HG03066 (cell line): ENCODE data around the gene ZNF773.
"Not testable (repeated sequence)": the region's sequence is repeated elsewhere in the genome, so short reads cannot be mapped to it uniquely, and the experiment has no call there.

Experiments used
- ATAC-seq: cut with Tn5 transposase; IDR thresholded peaks from one replicate; pipeline ENCODE4 v1.9.1; 2021; ENCODE audit warnings: low read depth; ENCODE audit not compliant: unreplicated experiment

ZNF773 gene

DNA sequence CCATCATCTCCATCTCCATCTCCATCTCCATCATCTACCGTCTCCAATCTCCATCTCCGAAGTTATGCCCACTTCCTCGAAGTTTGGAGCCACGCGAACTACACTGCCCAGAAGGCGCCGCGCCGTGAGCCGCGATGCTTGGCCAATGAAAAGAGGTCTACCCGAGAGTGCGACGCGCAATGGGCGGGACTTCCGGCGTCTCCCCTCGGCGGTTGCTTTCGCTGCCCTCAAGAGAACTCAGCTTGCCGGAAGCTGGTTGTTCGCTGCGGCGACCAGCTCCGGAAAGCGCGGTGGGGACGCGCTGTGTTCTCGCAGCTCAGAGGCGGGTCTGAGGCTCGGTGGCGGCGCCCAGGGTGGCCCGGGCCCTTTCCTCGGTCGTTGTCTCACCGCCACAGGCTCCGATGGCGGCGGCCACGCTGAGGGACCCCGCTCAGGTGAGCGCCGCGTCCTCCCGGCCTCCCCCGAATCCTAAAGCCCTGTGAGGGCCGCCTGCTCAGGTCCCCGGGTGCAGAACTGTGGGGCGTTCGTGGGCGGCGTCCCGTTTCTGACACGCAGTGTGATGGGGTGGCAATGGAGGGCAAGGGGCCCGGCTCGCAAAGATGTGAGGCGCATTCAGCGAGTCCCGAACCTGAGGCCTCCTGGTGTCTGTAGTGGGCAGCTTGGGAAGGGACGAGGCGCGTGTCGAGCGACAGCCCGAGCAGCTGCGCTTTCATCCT, at the start of gene ZNF773:
Gene ZNF773 (plus strand): TSS at position 259 of the 716 bp plus-strand sequence. CDS start 143 bp downstream, at position 402.
- peak; percentile 93 for ATAC-seq

DNA sequence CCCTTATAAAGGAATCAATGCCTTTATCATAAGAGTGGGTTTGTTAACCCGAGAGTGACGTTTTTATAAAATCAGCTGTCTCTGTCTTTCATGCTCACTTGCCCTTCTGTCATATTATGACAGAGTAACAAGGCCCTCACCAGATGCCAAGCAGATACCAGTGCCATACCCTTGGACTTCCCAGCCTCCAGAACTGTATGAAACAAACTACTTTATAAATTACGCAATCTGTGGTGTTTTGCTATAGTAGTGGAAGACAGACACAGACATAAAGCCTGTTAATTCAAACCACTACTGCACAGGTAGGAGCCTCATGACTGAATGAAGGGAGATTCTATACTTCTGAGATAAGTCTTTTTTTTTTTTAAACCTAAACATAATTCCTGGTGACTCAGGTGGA, 47.4 kb upstream of the ZNF773 start:
- no peak for ATAC-seq

DNA sequence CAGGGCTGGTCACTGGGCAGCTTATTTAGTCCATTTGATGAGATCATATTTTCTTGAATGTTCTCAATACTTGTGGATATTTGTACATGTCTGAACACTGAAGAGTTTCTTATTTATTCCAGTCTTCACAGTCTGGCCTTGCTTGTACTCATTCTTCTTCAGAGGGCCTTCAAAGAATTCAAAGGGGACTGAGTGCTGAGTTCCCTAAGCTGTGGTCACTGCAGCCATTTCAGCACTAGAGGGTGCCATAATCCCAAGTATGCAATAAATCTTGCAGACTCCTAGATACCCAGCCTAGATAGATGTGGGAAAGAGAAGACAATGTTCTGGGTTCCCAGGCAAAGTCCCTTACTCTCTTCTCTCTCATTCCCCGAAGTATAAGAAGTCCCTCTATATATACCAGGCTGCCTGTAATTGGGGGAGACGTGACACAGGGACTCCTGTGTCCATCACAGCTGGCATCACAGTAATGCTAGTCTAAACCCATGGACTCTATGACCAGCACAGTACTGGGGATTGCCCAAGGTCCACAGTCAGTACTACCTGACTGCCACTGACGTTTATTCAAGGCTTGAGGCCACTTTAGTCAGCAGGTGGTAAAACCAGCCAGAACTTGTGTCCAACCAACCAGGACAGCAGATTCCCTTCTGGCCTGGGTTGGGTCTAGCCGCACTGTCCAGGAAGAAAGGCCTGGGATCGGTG, 33.9 kb upstream of the ZNF773 start:
- ATAC-seq: no peak

DNA sequence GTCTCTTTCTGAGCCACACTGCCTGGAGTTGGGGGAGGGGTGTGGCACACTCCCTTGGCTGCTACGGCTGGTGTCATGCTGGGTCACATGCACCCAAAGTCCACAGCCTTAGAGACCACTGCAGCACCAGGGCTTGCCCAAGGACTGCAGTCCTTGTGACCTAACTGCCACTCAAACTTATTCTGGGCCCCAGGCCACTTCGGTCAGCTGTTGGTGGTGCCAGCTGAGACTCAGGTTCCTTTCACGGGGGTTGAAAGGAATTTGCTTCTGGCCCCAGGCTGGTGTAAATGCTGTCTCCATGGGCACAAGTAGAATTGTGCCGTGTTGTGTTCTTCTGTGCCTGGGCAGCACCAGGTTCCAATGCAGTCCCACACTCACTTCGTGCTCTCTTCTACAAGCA, 33.2 kb upstream of the ZNF773 start:
- no peak for ATAC-seq

DNA sequence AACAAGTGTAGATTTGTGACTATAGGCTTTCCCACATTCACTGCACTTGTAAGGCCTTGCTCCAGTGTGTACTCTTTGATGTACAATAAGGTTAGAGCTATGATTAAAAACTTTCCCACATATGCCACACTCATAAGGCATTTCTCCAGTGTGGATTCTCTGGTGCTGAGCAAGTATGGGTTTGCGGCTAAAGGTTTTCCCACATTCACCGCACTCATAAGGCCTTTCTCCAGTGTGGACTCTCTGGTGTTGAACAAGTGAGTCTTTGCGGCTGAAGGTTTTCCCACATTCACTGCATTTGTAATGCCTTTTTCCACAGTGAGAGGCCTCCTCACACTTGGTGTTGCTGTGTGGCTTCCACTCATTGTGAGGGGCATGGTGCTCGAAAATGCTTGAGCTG, 26.1 kb upstream of the ZNF773 start:
- no peak for ATAC-seq

DNA sequence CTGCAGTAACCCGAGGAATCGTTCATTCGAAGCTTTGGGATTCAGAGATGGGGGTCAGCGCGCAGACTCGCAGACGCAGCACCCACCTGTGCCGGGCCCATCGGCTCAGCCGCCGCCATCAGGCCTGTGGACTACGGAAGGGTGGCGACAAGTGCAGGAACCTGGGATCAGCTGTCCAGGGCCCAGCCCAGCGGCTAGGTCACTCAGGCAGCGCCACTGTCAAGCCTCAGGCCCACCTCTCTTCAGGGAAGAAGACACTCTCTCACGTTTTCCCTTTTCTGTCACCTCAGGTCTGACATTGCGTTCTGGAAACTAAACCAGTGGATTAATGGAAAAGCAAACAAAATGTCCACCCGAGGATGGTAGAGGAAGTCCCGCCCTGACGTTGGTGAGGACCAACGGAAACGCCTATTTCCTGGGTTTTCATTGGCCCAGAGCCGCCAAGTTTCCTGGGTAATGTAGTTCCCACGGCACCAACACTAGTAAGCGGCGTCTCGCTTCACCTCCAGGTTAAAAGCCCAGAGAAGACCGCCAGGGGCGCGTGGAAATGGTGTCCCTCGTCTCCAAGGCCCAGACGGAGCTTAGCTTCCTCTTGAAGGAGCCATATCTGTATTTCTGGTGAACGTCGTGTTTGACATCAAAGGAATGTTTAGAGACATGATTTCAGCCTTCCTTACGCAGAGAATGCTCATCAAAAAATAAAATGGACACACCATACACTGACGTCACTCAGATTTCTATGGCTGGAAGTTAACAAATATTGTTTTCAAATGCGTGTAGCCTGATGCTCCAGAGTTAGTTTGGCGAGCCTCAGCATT, 22.3 kb upstream of the ZNF773 start, which contains the start of gene ZNF772:
Gene ZNF772 (minus strand): TSS at position 376 of the 818 bp plus-strand sequence. CDS start 257 bp downstream, at position 119.
- peak; percentile 99 for ATAC-seq

DNA sequence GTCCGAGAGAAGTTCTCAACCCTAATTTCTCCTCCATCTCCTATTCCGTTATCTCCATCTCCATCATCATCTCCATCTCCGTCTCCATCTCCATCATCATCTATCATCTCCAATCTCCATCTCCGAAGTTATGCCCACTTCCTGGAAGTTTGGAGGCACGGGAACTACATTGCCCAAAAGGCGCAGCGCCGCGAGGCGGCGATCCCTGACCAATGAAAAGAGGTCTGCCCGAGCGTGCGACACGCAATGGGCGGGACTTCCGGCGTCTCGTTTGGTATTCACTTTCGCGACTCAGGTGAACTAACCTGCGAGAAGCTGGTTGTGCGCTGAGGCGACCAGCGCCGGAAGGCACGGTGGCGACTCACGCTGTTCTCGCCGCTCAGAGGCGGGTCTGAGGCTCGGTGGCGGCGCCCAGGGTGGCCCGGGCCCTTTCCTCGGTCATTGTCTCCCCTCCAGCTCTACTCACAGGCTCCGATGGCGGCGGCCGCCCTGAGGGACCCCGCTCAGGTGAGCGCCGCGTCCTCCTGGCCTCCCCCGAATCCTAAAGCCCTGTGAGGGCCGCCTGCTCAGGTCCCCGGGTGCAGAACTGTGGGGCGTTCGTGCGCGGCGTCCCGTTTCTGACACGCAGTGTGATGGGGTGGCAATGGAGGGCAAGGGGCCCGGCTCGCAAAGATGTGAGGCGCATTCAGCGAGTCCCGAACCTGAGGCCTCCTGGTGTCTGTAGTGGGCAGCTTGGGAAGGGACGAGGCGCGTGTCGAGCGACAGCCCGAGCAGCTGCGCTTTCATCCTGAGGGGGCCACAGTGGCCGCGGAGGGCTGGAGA, 12.1 kb upstream of the ZNF773 start, which contains the start of gene ZNF419:
Gene ZNF419 (plus strand): TSS at position 274 of the 822 bp plus-strand sequence. CDS start 201 bp downstream, at position 475.
- ATAC-seq: peak; percentile 97

DNA sequence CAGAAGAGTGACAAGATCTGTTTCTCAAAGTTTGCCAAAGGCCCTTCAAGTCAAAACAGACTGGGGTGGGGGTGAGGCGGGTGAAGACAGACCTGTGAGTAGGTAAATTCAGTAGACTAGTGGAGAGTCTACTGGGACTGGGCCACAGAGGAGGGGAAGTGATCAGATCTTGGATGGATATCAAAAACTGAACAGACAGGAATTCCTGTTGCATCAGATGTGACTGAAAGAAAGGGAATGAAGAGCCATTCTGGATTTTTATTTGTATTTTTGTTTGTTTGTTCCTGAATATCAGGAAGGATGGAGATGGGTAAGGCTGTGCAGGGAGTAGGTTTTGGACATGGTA, 11.5 kb upstream of the ZNF773 start:
- not testable (repeated sequence) for ATAC-seq

DNA sequence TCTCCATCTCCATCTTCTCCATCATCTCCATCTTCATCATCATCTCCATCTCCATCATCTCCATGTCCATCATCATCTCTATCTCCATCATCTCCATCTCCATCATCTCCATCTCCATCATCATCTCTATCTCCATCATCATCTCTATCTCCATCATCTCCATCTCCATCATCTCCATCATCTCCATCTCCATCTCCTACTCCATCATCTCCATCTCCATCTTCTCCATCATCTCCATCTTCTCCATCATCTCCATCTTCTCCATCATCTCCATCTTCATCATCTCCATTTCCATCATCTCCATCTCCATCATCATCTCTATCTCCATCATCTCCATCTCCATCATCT, 432 bp upstream of the ZNF773 start:
- not testable (repeated sequence) for ATAC-seq

DNA sequence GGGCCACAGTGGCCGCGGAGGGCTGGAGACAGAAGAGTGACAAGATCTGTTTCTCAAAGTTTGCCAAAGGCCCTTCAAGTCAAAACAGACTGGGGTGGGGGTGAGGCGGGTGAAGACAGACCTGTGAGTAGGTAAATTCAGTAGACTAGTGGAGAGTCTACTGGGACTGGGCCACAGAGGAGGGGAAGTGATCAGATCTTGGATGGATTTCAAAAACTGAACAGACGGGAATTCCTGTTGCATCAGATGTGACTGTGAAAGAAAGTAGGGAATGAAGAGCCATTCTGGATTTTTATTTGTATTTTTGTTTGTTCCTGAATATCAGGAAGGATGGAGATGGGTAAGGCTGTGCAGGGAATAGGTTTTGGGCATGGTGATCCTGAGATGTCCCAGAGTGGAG, 662 bp downstream of the ZNF773 start:
- not testable (repeated sequence) for ATAC-seq

DNA sequence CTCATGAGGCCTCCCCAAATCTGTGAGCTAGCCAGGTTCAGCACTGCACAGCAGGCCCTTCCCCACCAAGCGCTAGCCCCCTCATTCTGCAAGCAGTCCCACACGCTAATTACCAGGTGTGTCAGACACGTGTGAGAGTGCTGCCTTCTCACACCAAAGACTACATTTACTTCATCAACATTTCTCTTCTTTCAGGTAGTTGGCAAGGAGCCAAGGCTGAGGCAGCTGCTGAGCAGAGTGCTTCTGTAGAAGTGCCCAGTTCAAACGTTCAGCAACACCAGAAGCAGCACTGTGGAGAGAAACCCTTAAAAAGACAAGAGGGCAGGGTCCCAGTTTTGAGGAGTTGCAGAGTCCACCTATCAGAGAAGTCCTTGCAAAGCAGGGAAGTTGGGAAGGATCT, 6.4 kb downstream of the ZNF773 start:
- no peak for ATAC-seq

DNA sequence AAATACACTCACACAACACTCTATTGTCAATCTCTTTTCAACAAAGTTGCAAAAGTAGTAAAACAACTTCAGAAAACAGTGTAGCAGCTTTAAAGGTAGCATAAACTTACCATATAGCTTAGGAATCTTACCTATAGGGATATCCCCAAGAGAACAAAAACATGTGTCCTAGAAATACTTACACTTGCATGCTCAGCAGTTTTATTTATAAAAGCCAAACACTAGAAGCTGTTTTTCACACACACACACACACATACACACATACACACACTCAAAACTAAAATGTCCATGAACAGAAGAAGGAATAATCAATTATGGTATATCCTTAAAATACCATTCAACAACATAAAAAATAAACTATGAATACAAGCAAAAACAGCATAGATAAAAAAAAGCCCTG, 11.7 kb downstream of the ZNF773 start:
- ATAC-seq: no peak

DNA sequence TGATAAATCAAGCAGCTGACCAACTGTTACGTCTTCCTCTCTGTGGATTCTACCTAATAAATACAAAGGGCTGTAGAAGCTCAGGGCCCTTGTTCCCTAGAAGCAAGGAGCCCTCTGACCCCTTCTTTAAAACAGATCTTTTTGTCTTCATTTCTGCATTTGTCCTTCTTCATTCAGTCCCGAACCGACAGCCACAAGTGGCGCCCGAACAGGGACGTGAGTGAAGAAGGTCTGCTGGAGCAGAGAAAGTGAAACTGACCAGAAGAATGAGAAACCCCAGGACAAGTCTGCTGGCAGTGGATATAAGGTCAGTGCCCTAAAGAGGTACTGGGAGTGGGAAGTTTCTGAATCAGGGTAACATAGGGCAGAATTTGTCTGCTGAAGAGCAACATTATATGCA, 13.1 kb downstream of the ZNF773 start:
- ATAC-seq: no peak

DNA sequence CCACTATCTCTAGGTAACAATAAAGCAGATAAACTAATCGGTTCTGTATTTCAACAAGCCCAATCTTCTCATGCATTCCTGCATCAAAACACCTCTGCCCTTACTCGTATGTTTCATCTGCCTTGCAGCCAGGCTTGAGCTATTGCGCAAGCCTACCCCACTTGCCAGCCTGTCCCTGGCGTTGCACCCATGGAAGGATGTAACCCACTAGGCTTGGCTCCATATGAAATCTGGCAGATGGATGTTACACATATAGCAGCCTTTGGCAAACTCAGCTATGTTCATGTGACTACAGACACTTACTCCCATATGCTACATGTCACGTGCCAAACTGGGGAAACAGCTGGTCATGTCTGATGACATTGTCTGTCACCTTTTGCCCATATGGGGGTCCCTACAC, 15.5 kb downstream of the ZNF773 start:
- ATAC-seq: no peak

DNA sequence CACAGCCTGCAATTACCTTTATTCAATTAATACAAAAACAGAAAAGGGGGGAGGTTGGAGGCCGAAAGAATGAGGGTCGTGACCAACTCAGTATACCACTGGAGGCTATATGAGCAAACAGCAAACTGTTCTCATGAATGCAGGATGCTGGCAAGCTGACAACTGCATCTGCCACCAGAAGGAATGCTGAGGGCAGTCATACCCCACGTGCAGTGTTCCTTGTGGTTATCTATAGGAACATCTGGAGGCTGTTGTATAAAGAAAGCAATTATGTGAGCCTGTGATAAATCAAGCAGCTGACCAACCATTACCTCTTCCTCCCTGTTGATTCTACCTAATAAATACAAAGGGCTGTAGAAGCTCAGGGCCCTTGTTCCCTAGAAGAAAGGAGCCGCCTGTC, 18.3 kb downstream of the ZNF773 start:
- not testable (repeated sequence) for ATAC-seq

DNA sequence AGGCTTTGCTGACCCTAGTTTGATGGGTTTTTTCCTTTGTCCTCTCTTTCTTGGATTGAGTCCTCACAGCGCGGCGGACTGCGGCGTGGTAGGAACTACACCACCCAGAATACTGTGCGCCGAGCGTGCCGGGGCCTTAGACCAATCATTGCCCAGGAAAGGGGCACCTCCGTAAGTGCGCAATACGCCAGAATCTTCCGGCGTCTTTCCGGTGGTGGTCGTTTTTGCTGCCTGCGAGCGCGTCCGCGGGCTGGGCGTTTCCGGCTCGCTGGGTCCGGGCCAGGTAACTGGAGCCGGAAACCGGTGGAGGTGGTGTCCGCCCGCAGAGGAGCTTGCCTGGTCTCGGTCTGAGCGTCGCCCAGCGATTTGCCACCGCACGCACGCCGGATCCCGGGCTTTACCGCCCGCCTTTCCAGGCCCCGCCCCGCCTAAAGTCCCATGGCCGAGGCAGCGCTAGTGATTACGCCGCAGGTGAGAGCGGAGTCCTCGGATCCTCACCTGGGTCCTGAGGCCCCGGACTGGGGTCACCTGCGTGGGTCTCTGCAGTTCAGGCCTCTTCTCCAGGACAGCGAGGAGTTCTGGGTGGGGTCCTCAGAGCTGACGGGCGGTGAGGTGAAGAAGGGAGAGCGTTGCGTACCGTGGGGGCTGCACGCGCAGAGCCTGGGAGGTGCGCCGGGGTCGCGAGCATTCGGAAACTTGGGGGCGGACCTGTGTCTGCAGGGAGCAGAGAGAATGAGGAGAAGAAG, 27.6 kb downstream of the ZNF773 start, which contains the start of gene ZNF549:
Gene ZNF549 (plus strand): TSS at position 221 of the 746 bp plus-strand sequence. CDS start 218 bp downstream, at position 439.
- peak; percentile 99 for ATAC-seq

DNA sequence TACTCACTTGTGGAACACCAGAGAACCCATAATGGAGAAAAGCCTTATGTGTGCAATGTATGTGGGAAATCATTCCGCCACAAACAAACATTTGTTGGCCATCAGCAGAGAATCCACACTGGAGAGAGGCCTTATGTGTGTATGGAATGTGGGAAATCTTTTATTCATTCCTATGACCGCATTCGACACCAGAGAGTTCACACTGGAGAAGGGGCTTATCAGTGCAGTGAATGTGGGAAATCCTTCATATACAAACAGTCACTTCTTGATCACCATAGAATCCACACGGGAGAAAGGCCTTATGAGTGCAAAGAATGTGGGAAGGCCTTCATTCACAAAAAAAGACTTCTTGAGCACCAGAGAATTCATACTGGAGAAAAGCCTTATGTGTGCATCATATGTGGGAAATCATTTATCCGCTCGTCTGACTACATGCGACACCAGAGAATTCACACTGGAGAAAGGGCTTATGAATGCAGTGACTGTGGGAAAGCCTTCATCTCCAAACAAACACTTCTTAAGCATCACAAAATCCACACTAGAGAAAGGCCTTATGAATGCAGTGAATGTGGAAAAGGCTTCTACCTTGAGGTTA, 38.3 kb downstream of the ZNF773 start:
- ATAC-seq: no peak

DNA sequence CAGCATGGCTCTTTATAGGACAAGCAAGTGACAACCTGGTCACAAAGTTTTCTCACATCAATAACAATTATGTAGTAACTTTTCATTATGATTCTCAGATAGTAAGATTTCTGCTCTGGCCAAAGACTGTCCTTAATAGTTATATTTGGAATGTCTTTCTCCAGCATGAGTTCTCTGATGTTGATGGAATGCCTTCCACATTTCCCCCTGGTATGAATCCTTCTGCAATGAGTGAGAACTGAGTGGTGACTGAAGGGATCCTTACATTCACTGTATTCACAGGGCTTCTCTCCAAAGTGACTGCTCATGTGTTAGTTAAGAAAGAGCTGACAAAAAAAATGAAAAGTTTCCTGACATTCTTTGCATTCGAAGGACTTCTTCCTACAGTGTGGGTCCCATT, 46.8 kb downstream of the ZNF773 start:
- ATAC-seq: no peak

DNA sequence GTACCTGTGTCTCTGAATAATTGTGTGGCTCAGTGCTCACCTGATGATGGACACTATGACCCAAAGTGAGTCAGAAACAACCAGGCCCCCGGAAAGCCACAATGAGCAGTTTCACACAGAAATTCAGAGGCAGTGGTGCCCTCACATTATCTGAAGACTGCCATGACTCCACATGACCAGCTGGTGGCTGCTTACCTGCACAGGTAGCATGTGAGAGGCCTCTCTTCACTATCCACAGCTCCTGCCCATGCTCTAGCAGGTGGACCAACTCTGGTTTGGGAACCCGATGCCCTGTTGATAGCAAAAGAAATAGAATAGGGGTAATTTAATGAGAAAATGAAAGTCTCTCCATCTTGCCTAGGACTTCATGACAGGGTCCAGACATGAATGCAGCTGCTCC, 52.7 kb downstream of the ZNF773 start:
- no peak for ATAC-seq
